ENCODE data around the gene CNTNAP2. TPM values are rescaled to one million over a fixed set of nuclear protein-coding genes. Genes with fewer than 3 reads are reported as not detected.

Gene CNTNAP2
- total RNA-seq, 1 donor from 2014 or later, result 0.27 TPM

- no peak overlapping the region for H3K27ac Mint-ChIP-seq (ENCODE audit: unreplicated experiment)
- H3K4me3 Mint-ChIP-seq (ENCODE audit: unreplicated experiment), result no peak overlapping the region
- H3K9me3 Mint-ChIP-seq (ENCODE audit: low read depth), result no peaks in the 10 kb centered on the region
- H3K4me1 Mint-ChIP-seq (ENCODE audit: low read depth), result peaks cover 9% of the 10 kb centered on the region
- H3K27me3 Mint-ChIP-seq (ENCODE audit: low read depth), result no peaks in the 10 kb centered on the region
- H3K36me3 Mint-ChIP-seq (ENCODE audit: low read depth), result no peaks in the 10 kb centered on the region
- DNase-seq (ENCODE audit: low spot score), result no peak
- TF ChIP-seq, protein P1, sequence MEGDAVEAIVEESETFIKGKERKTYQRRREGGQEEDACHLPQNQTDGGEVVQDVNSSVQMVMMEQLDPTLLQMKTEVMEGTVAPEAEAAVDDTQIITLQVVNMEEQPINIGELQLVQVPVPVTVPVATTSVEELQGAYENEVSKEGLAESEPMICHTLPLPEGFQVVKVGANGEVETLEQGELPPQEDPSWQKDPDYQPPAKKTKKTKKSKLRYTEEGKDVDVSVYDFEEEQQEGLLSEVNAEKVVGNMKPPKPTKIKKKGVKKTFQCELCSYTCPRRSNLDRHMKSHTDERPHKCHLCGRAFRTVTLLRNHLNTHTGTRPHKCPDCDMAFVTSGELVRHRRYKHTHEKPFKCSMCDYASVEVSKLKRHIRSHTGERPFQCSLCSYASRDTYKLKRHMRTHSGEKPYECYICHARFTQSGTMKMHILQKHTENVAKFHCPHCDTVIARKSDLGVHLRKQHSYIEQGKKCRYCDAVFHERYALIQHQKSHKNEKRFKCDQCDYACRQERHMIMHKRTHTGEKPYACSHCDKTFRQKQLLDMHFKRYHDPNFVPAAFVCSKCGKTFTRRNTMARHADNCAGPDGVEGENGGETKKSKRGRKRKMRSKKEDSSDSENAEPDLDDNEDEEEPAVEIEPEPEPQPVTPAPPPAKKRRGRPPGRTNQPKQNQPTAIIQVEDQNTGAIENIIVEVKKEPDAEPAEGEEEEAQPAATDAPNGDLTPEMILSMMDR (IDR thresholded peaks at IDR 0.05), result no peak
These were observed 762.3 kb downstream of the CNTNAP2 start for GRCh38 chr7:146878901-146879300.

GRCh38 chr7:146885231-146885630, 768.6 kb downstream of the CNTNAP2 start:
- no peaks in the 10 kb centered on the region for H3K9me3 Mint-ChIP-seq (ENCODE audit: low read depth)
- TF ChIP-seq, protein P1 (IDR thresholded peaks at IDR 0.05), result no peak
- no peak for DNase-seq (ENCODE audit: low spot score)
- no peaks in the 10 kb centered on the region for H3K36me3 Mint-ChIP-seq (ENCODE audit: low read depth)
- H3K4me1 Mint-ChIP-seq (ENCODE audit: low read depth), result no peaks in the 10 kb centered on the region
- H3K27me3 Mint-ChIP-seq (ENCODE audit: low read depth), result no peaks in the 10 kb centered on the region
- H3K4me3 Mint-ChIP-seq (ENCODE audit: unreplicated experiment), result no peak overlapping the region
- no peak overlapping the region for H3K27ac Mint-ChIP-seq (ENCODE audit: unreplicated experiment)

- no peak for DNase-seq (ENCODE audit: low spot score)
- Mint-ChIP-seq H3K27ac (ENCODE audit: unreplicated experiment) (no peak overlapping the region), H3K4me1 (ENCODE audit: low read depth) (peaks cover 3% of the 10 kb centered on the region), H3K36me3 (ENCODE audit: low read depth) (no peaks in the 10 kb centered on the region), H3K9me3 (ENCODE audit: low read depth) (peaks cover 5% of the 10 kb centered on the region), H3K4me3 (ENCODE audit: unreplicated experiment) (no peak overlapping the region), H3K27me3 (ENCODE audit: low read depth) (no peaks in the 10 kb centered on the region)
- TF ChIP-seq, protein P1 (IDR thresholded peaks at IDR 0.05), result no peak
These were observed 773.4 kb downstream of the CNTNAP2 start for GRCh38 chr7:146889806-146890555.

DNA sequence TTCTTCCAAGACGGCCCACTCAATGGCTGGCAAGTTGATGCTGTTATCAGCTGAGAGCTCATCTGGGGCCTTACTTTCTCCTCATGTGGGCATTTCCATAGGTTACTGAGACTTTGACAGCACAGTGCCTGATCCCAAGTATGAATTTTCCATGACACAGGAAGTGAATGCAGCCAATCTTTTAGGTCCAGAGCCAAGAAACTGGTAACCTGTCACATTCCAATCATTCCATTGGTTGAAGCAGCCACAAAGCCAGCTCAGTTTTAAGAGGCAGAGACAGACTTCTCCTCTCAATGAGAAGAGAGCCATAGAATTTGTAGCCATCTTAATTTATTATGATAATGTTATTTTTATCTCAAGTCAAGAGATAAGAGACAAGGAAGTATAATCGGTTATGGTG, 775.5 kb downstream of the CNTNAP2 start:
- TF ChIP-seq, protein P1 (IDR thresholded peaks at IDR 0.05), result no peak
- no peak overlapping the region for H3K4me3 Mint-ChIP-seq (ENCODE audit: unreplicated experiment)
- peaks cover 5% of the 10 kb centered on the region for H3K9me3 Mint-ChIP-seq (ENCODE audit: low read depth)
- DNase-seq (ENCODE audit: low spot score), result no peak
- no peak overlapping the region for H3K27ac Mint-ChIP-seq (ENCODE audit: unreplicated experiment)
- H3K27me3 Mint-ChIP-seq (ENCODE audit: low read depth), result no peaks in the 10 kb centered on the region
- H3K36me3 Mint-ChIP-seq (ENCODE audit: low read depth), result no peaks in the 10 kb centered on the region
- H3K4me1 Mint-ChIP-seq (ENCODE audit: low read depth), result peaks cover 3% of the 10 kb centered on the region

DNA sequence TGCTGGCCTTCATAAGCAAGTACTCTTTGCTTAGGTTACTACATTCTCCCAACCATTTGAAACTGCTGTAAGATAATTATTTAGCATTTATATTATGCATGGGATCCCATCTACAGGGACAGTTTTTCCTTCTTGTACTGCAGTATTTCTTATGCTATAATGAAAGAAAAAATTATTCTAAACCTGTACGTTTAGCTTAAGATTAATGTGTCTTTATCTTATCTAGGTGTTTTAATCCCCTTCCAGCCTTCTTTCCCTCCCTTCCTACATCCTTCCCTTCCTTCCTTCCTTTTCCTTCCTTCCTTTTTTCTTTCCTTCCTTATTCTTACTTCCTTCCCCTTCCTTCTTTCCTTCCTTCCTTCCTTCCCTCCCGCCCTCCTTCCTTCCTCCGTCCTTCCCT, 778.3 kb downstream of the CNTNAP2 start:
- Mint-ChIP-seq H3K4me3 (ENCODE audit: unreplicated experiment) (no peak overlapping the region), H3K27ac (ENCODE audit: unreplicated experiment) (no peak overlapping the region), H3K27me3 (ENCODE audit: low read depth) (no peaks in the 10 kb centered on the region), H3K36me3 (ENCODE audit: low read depth) (no peaks in the 10 kb centered on the region), H3K4me1 (ENCODE audit: low read depth) (peaks cover 3% of the 10 kb centered on the region), H3K9me3 (ENCODE audit: low read depth) (peaks cover 5% of the 10 kb centered on the region)
- no peak for DNase-seq (ENCODE audit: low spot score)
- TF ChIP-seq, protein P1 (IDR thresholded peaks at IDR 0.05), result no peak
